BE2C (cell line): Measurements from ENCODE around the gene JARID2.

Source experiments
- DNase-seq: peaks from one replicate; pipeline ENCODE4 v3.0.0-alpha.2; 2020
- H3K27me3 ChIP-seq: fragments of 250-450 bp; sonication (Bioruptor Pico); 2 replicates; pipeline ENCODE4 v1.5.1; 2020; ENCODE audit warnings: mild to moderate bottlenecking
- H3K36me3 ChIP-seq: fragments of 250-450 bp; sonication (Bioruptor Pico); 2 replicates; pipeline ENCODE4 v1.5.1; 2020; ENCODE audit warnings: mild to moderate bottlenecking
- H3K4me1 ChIP-seq: fragments of 250-450 bp; sonication (Bioruptor Pico); 2 replicates; pipeline ENCODE4 v1.5.1; 2020
- H3K4me3 ChIP-seq: 2 replicates; pipeline ENCODE4 v1.5.1; 2011; ENCODE audit warnings: low read depth, low read length
- H3K9me3 ChIP-seq: fragments of 250-450 bp; sonication (Bioruptor Pico); 2 replicates; pipeline ENCODE4 v1.5.1; 2020
- CTCF ChIP-seq: IDR thresholded peaks from 2 replicates; pipeline ENCODE4 v1.5.1; 2012; ENCODE audit warnings: mild to moderate bottlenecking, low read depth, low read length

Gene JARID2

GRCh38 chr6:15352220-15352619 is 106.4 kb downstream of the JARID2 start:
- Histone ChIP-seq H3K4me1 (peaks cover 30% of the 10 kb centered on the region), H3K4me3 (no peak overlapping the region)

GRCh38 chr6:15352845-15353244 is 107.0 kb downstream of the JARID2 start:
- DNase-seq, result no peak
- no peaks in the 10 kb centered on the region for H3K9me3 ChIP-seq
- no peaks in the 10 kb centered on the region for H3K36me3 ChIP-seq
- no peaks in the 10 kb centered on the region for H3K27me3 ChIP-seq
- H3K4me3 ChIP-seq, result no peak overlapping the region
- no peak for TF ChIP-seq CTCF
- peaks cover 34% of the 10 kb centered on the region for H3K4me1 ChIP-seq

More at GRCh38 chr6:15352220-15352619, 106.4 kb downstream of the JARID2 start:
- no peaks in the 10 kb centered on the region for H3K9me3 ChIP-seq
- DNase-seq, result no peak
- no peaks in the 10 kb centered on the region for H3K27me3 ChIP-seq
- H3K36me3 ChIP-seq, result no peaks in the 10 kb centered on the region
- no peak for TF ChIP-seq CTCF

- H3K4me3 ChIP-seq, result no peak overlapping the region
- no peak for TF ChIP-seq CTCF
- H3K4me1 ChIP-seq, result peaks cover 50% of the 10 kb centered on the region
- no peaks in the 10 kb centered on the region for H3K36me3 ChIP-seq
- H3K27me3 ChIP-seq, result no peaks in the 10 kb centered on the region
- DNase-seq, result no peak
- no peaks in the 10 kb centered on the region for H3K9me3 ChIP-seq
Measured at GRCh38 chr6:15355683-15356099, 109.8 kb downstream of the JARID2 start.

GRCh38 chr6:15356179-15356578 is 110.3 kb downstream of the JARID2 start:
- Histone ChIP-seq H3K9me3 (no peaks in the 10 kb centered on the region), H3K36me3 (no peaks in the 10 kb centered on the region), H3K4me1 (peaks cover 50% of the 10 kb centered on the region), H3K27me3 (no peaks in the 10 kb centered on the region), H3K4me3 (no peak overlapping the region)
- DNase-seq, result no peak
- no peak for TF ChIP-seq CTCF

GRCh38 chr6:15356937-15357336 is 111.1 kb downstream of the JARID2 start:
- H3K9me3 ChIP-seq, result no peaks in the 10 kb centered on the region
- no peak overlapping the region for H3K4me3 ChIP-seq
- DNase-seq, result no peak
- no peaks in the 10 kb centered on the region for H3K27me3 ChIP-seq
- H3K4me1 ChIP-seq, result peaks cover 45% of the 10 kb centered on the region
- no peak for TF ChIP-seq CTCF
- no peaks in the 10 kb centered on the region for H3K36me3 ChIP-seq

GRCh38 chr6:15357782-15358181 is 111.9 kb downstream of the JARID2 start:
- no peaks in the 10 kb centered on the region for H3K9me3 ChIP-seq
- DNase-seq, result no peak
- no peak for TF ChIP-seq CTCF
- no peak overlapping the region for H3K4me3 ChIP-seq
- no peaks in the 10 kb centered on the region for H3K27me3 ChIP-seq
- H3K36me3 ChIP-seq, result no peaks in the 10 kb centered on the region
- peaks cover 37% of the 10 kb centered on the region for H3K4me1 ChIP-seq
